Central memory CD8-positive, alpha-beta T cell (primary cell): ENCODE results near the gene MAP3K3.

Experiments
- ATAC-seq: fragments of 150-1000 bp; cut with Tn5 transposase; replicated peaks from 2 replicates; pipeline ENCODE4 v1.10.0; 2022; ENCODE audit warnings: mild to moderate bottlenecking, moderate FRiP score, moderate number of reproducible peaks; ENCODE audit not compliant: poor library complexity, severe bottlenecking; ENCODE audit errors: extremely low read depth
- DNase-seq, 2 donors: peaks; one replicate each; pipeline ENCODE4 v3.0.0; 2021; ENCODE audit warnings: low spot score in 2 of 2
- H3K27ac Mint-ChIP-seq: one replicate; pipeline ENCODE4 v1.8.0; 2022; ENCODE audit warnings: low read depth, mild to moderate bottlenecking, moderate library complexity, mixed read lengths
- H3K27me3 Mint-ChIP-seq: one replicate; pipeline ENCODE4 v1.8.0; 2022; ENCODE audit warnings: mixed read lengths
- H3K36me3 Mint-ChIP-seq: one replicate; pipeline ENCODE4 v1.8.0; 2022; ENCODE audit warnings: mild to moderate bottlenecking, moderate library complexity, mixed read lengths; ENCODE audit not compliant: insufficient read depth
- H3K4me1 Mint-ChIP-seq: one replicate; pipeline ENCODE4 v1.8.0; 2022; ENCODE audit warnings: mixed read lengths
- H3K4me3 Mint-ChIP-seq: one replicate; pipeline ENCODE4 v1.8.0; 2022; ENCODE audit warnings: mild to moderate bottlenecking, moderate library complexity, mixed read lengths
- H3K9me3 Mint-ChIP-seq: one replicate; pipeline ENCODE4 v1.8.0; 2022; ENCODE audit warnings: mixed read lengths

The MAP3K3 gene

GRCh38 chr17:63629627-63630026 is 7.4 kb downstream of the MAP3K3 start:
- Mint-ChIP-seq H3K4me3 (no peak overlapping the region), H3K9me3 (no peaks in the 10 kb centered on the region), H3K27me3 (no peaks in the 10 kb centered on the region), H3K4me1 (peaks cover 35% of the 10 kb centered on the region), H3K27ac (no peak overlapping the region), H3K36me3 (peaks cover 19% of the 10 kb centered on the region)
- DNase-seq, result no peak
- ATAC-seq, result no peak

GRCh38 chr17:63631062-63631461 is 8.8 kb downstream of the MAP3K3 start:
- no peaks in the 10 kb centered on the region for H3K27me3 Mint-ChIP-seq
- DNase-seq (no peak), ATAC-seq (no peak)
- H3K36me3 Mint-ChIP-seq, result peaks cover 28% of the 10 kb centered on the region
- no peak overlapping the region for H3K4me3 Mint-ChIP-seq
- H3K4me1 Mint-ChIP-seq, result peaks cover 25% of the 10 kb centered on the region
- no peaks in the 10 kb centered on the region for H3K9me3 Mint-ChIP-seq
- H3K27ac Mint-ChIP-seq, result no peak overlapping the region

GRCh38 chr17:63631626-63632025 is 9.4 kb downstream of the MAP3K3 start:
- H3K4me1 Mint-ChIP-seq, result peaks cover 24% of the 10 kb centered on the region

GRCh38 chr17:63633742-63634141 is 11.5 kb downstream of the MAP3K3 start:
- DNase-seq, result no peak
- Mint-ChIP-seq H3K27ac (no peak overlapping the region), H3K36me3 (peaks cover 37% of the 10 kb centered on the region)

More at GRCh38 chr17:63631626-63632025, 9.4 kb downstream of the MAP3K3 start:
- DNase-seq (no peak), ATAC-seq (no peak)
- H3K4me3 Mint-ChIP-seq, result no peak overlapping the region
- H3K27ac Mint-ChIP-seq, result no peak overlapping the region
- no peaks in the 10 kb centered on the region for H3K9me3 Mint-ChIP-seq
- H3K36me3 Mint-ChIP-seq, result peaks cover 31% of the 10 kb centered on the region
- no peaks in the 10 kb centered on the region for H3K27me3 Mint-ChIP-seq

GRCh38 chr17:63634163-63634562 is 11.9 kb downstream of the MAP3K3 start:
- no peak overlapping the region for H3K4me3 Mint-ChIP-seq
- no peak for ATAC-seq
- peaks cover 38% of the 10 kb centered on the region for H3K36me3 Mint-ChIP-seq
- DNase-seq, result no peak
- H3K27me3 Mint-ChIP-seq, result no peaks in the 10 kb centered on the region
- H3K4me1 Mint-ChIP-seq, result peaks cover 19% of the 10 kb centered on the region
- H3K9me3 Mint-ChIP-seq, result no peaks in the 10 kb centered on the region
- H3K27ac Mint-ChIP-seq, result no peak overlapping the region

More at GRCh38 chr17:63633742-63634141, 11.5 kb downstream of the MAP3K3 start:
- no peak overlapping the region for H3K4me3 Mint-ChIP-seq
- no peak for ATAC-seq
- no peaks in the 10 kb centered on the region for H3K9me3 Mint-ChIP-seq
- no peaks in the 10 kb centered on the region for H3K27me3 Mint-ChIP-seq
- peaks cover 15% of the 10 kb centered on the region for H3K4me1 Mint-ChIP-seq

GRCh38 chr17:63634816-63635215 is 12.6 kb downstream of the MAP3K3 start:
- no peaks in the 10 kb centered on the region for H3K27me3 Mint-ChIP-seq
- H3K27ac Mint-ChIP-seq, result no peak overlapping the region
- ATAC-seq (no peak), DNase-seq (no peak)
- H3K4me1 Mint-ChIP-seq, result peaks cover 22% of the 10 kb centered on the region
- H3K9me3 Mint-ChIP-seq, result no peaks in the 10 kb centered on the region
- H3K36me3 Mint-ChIP-seq, result peaks cover 38% of the 10 kb centered on the region
- H3K4me3 Mint-ChIP-seq, result no peak overlapping the region

GRCh38 chr17:63635290-63635689 is 13.1 kb downstream of the MAP3K3 start:
- ATAC-seq (no peak), DNase-seq (no peak)
- H3K27me3 Mint-ChIP-seq, result no peaks in the 10 kb centered on the region
- peaks cover 38% of the 10 kb centered on the region for H3K36me3 Mint-ChIP-seq
- H3K4me3 Mint-ChIP-seq, result no peak overlapping the region
- H3K4me1 Mint-ChIP-seq, result peaks cover 22% of the 10 kb centered on the region
- no peak overlapping the region for H3K27ac Mint-ChIP-seq
- H3K9me3 Mint-ChIP-seq, result no peaks in the 10 kb centered on the region

GRCh38 chr17:63635787-63636186 is 13.6 kb downstream of the MAP3K3 start:
- no peak for ATAC-seq
- H3K4me1 Mint-ChIP-seq, result peaks cover 18% of the 10 kb centered on the region
- H3K27ac Mint-ChIP-seq, result no peak overlapping the region
- H3K27me3 Mint-ChIP-seq, result no peaks in the 10 kb centered on the region
- no peak overlapping the region for H3K4me3 Mint-ChIP-seq
- peaks cover 38% of the 10 kb centered on the region for H3K36me3 Mint-ChIP-seq
- no peaks in the 10 kb centered on the region for H3K9me3 Mint-ChIP-seq
- DNase-seq, result no peak

GRCh38 chr17:63639125-63639524 is 16.9 kb downstream of the MAP3K3 start:
- no peaks in the 10 kb centered on the region for H3K27me3 Mint-ChIP-seq
- ATAC-seq, result no peak
- H3K4me1 Mint-ChIP-seq, result peaks cover 17% of the 10 kb centered on the region
- no peak overlapping the region for H3K27ac Mint-ChIP-seq
- peaks cover 26% of the 10 kb centered on the region for H3K36me3 Mint-ChIP-seq
- H3K9me3 Mint-ChIP-seq, result no peaks in the 10 kb centered on the region
- no peak for DNase-seq
- no peak overlapping the region for H3K4me3 Mint-ChIP-seq

GRCh38 chr17:63640038-63640437 is 17.8 kb downstream of the MAP3K3 start:
- peaks cover 21% of the 10 kb centered on the region for H3K36me3 Mint-ChIP-seq
- H3K27ac Mint-ChIP-seq, result peak overlapping the region; percentile 32
- H3K4me3 Mint-ChIP-seq, result no peak overlapping the region
- no peak for DNase-seq
- no peak for ATAC-seq
- peaks cover 22% of the 10 kb centered on the region for H3K4me1 Mint-ChIP-seq
- no peaks in the 10 kb centered on the region for H3K9me3 Mint-ChIP-seq
- no peaks in the 10 kb centered on the region for H3K27me3 Mint-ChIP-seq

GRCh38 chr17:63641692-63642448 is 19.7 kb downstream of the MAP3K3 start:
- peak overlapping the region; percentile 38 for H3K27ac Mint-ChIP-seq
- no peak for ATAC-seq
- H3K9me3 Mint-ChIP-seq, result no peaks in the 10 kb centered on the region

GRCh38 chr17:63644846-63645245 is 22.6 kb downstream of the MAP3K3 start:
- Mint-ChIP-seq H3K36me3 (peaks cover 10% of the 10 kb centered on the region), H3K9me3 (no peaks in the 10 kb centered on the region), H3K27ac (peak overlapping the region; percentile 30), H3K4me3 (no peak overlapping the region), H3K4me1 (peaks cover 35% of the 10 kb centered on the region), H3K27me3 (no peaks in the 10 kb centered on the region)
- no peak for DNase-seq
- ATAC-seq, result no peak

More at GRCh38 chr17:63641692-63642448, 19.7 kb downstream of the MAP3K3 start:
- H3K36me3 Mint-ChIP-seq, result peaks cover 12% of the 10 kb centered on the region
- DNase-seq, result no peak
- H3K27me3 Mint-ChIP-seq, result no peaks in the 10 kb centered on the region
- no peak overlapping the region for H3K4me3 Mint-ChIP-seq
- peaks cover 32% of the 10 kb centered on the region for H3K4me1 Mint-ChIP-seq

GRCh38 chr17:63645775-63646487 is 23.7 kb downstream of the MAP3K3 start:
- Mint-ChIP-seq H3K36me3 (peaks cover 10% of the 10 kb centered on the region), H3K9me3 (no peaks in the 10 kb centered on the region), H3K27ac (no peak overlapping the region), H3K4me3 (no peak overlapping the region), H3K27me3 (no peaks in the 10 kb centered on the region), H3K4me1 (peaks cover 37% of the 10 kb centered on the region)
- ATAC-seq (no peak), DNase-seq (no peak)
